SKM-1 treated with dmso at 0.1 percent for 144 hours (cell line): Measurements from ENCODE around the gene EDN2.

ENCODE experiments used
- DNase-seq: peaks from one replicate; lab custom pipeline; 2025; ENCODE audit not compliant: unreplicated experiment; lab: John Stamatoyannopoulos, UW

Gene EDN2

DNA sequence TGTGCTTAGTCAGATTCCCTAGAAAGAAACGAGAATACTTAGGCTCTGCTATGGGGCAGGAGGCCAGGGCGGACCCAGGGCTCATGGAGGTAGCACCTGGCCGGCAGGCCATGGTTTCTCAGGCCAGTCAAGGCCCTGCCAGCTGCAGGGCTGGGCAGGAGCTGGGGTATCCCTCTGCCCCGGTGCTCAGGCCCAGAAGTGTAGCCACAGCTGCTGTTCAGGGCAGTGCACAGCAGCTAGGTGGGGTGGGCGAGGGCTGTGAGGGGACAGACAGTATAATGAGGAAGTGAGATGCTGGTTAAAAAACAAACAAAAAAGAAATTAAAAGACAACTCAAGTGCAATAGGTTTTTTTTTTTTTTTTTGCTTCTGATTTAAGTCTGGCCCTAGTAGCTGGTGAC is 34.0 kb upstream of the EDN2 start:
- DNase-seq, result no peak

DNA sequence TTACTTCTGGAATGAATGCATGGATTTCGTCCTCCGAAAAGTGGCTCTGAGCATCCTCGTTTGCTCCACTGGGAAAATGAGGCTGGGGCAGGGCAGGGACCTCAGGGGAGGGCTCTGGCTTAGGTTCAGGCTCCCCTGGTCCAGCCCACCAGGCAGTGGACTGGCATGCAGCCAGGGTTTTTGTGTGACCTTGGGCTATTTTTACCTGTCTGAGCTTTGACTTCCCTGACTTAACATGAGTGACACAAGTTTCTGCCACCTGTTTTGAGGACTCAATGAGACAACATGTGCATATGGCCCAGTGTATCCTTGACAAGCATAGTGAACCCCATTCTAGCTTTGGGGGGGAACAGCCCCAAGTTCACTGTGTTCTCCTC is 32.6 kb upstream of the EDN2 start:
- DNase-seq, result no peak

DNA sequence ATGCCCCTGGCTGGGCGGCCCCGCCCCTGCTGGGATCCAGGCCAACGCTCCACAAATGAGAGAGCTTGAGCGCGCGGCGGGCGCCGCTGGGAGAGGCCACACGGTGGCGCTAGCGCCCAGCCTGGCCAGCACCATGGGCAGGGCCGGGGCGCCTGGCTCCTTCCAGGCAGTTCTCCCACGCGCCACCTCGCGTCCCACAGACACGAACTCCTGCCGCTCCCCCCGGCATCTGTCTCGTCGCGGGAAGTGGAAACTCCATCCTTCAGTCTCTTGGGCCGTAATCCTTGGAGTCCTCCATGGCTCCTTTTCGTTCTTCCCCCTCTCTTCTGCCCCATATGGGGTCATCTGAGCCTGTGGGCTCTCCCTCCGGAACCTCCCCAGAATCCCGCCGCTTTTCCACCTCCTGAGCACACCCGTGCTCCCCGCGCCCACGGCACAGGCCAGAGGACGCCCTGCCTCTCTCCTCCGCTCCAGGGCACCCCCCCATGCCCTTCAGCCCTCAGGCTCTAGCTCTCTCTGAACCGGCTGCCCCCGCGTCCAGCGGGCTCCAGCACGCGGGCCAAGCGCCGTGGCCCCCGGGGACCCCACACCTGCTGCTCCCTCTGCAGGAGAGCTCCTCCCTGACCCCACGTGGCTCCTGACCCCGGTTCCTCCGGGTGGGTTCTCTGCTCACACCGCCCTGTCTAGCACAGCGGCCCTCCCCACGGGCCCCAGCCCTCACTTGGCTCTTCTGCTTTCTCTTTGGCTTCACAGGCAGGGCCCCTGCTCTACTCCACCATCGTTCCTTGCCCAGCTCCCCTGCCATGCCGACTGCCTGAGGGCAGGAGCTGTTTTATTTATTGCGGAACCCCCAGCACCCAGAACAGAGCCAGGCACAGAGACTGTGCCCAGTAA is 31.9 kb upstream of the EDN2 start:
- DNase-seq, result peak; percentile 21

DNA sequence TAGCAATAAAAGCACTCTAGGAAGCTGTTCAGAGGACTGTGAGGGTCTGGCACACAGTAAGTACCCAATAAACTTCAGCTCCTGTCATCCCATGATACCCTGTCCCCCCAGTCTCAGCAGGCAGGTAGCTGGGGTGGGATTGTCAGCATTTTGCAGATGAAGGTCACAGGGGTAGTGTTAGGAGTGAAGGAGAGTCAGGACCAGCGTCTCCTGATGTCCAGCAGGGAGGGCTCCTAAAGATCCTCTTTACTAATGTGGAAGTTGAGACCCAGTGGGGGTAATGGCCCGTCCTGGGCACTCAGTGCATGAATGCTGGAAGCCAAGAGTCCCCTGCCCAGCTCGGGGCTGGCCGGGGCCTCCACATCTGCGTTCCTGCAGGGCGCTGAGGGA is 31.3 kb upstream of the EDN2 start:
- DNase-seq, result no peak

DNA sequence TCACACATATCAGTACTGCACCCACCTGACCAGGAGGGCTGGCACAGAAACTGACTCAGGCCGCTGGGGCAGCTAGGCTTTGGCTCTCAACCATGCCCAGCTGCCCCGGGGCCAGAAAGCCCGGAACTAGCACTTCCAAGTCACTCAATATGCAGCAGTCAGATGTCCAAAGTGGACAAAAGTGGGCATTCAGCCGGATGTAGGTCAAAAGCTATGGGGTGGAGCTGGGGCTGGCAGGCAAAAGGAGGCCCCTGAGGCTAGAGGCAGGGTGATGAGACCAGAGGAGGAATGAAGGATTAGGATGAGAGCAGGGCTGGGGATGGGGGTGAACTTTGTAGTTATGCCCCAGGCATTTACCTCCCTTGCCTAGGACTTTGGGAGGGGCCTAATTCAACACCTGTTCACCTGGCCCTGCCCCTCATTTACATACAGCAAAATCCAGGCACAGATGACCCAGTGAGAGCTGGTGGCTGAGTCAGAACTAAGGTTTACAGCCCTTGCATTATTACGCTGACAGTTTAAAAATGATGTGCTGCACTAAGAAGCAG is 30.7 kb upstream of the EDN2 start:
- DNase-seq, result no peak

DNA sequence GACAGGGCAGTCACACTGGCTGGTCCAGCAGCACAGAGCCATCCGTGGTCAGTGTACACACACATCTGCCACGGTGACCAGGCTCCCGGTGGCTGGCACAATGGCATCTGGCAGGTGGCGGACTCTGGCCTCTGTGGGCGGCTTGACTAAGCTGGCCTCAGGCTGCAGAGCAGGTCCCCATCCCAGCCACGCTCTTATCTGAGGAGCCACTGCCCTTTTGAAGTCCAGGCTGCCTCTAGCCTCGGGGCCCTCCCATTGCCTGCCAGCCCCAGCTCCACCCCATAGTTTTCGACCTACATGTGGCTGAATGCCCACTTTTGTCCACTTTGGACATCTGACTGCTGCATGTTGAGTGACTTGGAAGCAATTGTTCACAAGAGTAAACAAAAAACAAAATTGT is 29.9 kb upstream of the EDN2 start:
- no peak for DNase-seq

DNA sequence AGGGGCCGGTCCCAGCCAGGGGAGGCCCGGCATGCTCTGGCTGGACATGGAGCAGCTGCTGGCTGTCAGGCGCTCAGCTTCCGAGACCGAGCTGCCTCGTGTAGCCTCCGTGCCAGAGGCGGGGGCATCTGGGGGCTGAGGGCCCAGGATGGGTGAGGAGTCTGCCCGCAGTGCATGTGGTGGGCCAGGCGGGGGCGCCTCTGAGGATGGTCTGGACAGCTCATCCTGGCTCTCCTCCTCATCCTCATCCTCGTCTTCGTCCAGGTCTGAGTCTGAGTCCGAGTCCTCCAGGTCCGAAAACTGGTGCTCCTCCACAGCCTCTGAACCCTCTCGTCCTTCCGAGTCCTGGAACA is 28.9 kb upstream of the EDN2 start:
- no peak for DNase-seq

DNA sequence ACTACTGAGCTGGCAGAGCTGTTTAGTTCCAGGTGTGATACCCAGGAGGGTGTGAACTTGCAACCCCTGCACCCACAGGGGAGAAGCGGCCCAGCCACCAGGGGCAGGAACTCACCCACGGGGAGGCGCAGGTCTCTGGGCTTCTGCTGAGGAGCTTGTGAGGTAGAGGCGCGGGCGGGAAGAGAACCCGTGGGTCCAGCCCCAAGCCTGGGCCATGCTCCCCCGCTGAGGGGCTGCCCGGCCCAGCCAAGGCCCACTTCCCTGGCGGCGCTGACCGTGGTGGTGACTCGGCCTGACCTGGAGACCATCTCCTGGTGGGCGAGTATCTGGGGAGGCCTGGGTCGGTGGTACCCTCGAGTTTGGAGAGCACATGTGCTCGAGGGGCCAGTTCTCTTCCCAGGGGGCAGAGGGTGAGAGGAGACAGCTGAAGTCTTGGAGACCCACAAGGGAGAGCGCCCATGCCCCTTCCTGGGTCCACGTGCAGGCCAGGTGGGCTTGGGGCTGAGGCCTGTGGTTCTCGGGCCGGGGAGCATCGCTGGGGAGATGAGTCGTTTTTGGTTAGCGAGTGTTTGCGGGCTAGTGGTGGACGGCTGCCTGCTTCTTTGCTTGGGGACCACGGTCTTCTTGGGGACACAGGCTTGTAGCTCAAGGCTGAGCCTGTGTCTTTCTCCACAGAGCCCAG is 28.4 kb upstream of the EDN2 start:
- DNase-seq, result no peak

DNA sequence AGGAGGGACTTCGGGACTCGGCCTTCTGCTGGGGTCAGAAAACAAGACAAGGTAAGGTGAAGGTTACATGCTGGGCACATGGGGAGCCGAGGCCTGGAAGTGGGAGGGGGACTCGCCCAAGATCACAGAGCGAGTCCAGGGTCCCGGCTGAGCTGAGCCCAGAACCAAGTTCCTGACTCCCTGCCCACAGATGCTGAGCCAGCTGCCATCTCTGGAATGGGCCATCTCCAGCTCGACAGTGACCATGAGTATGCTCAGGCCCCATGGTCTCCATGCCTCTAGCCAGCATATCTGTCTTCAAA is 26.7 kb upstream of the EDN2 start:
- DNase-seq, result no peak

DNA sequence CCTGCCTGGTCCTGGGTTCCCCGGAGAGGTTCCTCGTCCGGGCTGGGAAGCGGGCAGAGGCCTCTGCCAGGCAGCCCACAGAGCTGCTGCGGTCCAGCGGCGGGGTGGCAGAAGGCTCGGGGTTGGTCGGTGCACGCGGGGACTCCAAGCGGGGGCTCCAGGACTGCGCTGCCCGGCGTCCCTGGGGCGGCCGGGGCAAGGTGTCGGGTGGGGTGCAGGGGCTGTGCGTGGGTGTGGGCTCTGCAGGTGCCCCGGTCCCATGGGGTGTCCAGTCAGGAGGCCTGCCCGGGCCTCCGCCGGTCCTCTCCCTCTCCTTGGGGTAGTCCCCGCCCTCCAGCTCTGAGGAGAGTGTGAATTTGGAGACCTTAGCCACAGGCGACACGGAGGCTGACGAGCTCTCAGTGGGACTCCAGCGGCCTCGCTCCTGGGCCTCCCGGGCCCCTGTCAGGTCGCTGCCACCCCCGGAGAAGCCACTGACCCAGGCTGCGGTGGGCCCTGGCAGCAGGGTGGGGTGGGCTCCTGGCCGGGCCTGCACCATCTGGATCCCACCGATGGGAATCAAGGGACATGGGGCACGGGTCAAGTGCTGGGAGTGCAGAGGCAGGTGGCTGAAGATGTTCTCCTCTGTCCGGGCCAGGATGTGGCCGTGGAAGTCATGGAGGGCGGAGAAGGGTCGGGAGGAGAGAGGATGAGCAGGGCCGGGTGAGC is 26.2 kb upstream of the EDN2 start:
- DNase-seq, result no peak

DNA sequence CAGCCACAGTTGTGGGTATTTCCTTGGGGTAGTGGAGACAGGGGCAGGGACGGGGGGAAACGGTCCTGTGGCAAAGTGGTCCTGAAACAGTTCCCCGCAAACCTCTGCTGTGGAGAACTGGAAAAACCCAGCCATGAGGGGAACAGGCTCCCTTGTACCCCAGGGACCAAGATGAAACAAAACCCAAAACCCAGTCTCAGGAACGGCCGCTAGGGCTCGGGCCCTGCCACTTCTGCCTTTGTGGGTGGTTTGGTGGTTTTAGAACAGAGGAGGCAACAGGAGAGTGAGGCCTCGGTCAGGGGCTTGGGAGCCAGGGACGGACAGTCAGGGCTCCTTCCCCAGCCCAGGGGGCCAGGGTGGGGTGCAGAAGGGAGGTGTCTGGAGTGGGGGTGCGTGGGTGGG is 24.8 kb upstream of the EDN2 start:
- no peak for DNase-seq

DNA sequence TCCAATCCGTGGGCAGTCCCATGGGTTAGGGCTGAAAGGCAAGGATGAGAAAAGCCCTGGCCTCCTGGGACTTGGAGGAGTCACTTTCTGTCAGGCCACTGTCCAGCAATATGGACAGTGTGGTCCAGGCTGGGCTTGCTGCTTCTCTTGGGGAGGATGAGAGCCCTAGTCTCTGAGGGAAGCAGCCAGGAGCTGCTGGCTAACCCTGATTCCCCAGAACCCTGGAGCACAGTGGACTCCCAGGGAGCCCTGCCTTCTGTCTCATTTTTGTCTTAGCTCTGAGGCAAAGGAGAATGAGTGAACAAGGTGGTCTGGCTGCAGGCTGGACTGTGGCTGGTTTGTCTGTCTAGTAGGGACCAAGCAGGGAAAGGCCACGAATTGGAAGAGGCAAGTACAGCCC is 23.8 kb upstream of the EDN2 start:
- no peak for DNase-seq

DNA sequence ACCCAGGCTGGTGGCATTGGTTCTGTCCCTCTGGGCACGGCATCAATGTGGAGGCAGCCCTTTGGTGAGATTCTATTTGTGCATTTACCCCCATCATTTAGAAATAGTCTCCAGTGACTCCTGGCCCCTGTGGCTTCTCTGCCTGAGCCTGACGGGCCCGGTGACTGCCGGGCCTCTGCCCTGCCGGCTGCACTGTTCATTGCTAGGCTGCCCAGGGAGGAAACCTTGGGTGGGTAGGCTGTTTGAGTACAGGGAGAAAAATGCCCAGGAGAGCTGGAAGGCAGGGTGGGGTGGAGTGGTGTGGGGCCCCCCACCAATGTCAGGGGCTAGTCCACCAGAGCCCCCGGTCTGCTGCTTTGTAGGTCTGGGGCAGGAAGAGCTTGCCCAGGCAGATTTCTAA is 23.4 kb upstream of the EDN2 start:
- DNase-seq, result no peak

DNA sequence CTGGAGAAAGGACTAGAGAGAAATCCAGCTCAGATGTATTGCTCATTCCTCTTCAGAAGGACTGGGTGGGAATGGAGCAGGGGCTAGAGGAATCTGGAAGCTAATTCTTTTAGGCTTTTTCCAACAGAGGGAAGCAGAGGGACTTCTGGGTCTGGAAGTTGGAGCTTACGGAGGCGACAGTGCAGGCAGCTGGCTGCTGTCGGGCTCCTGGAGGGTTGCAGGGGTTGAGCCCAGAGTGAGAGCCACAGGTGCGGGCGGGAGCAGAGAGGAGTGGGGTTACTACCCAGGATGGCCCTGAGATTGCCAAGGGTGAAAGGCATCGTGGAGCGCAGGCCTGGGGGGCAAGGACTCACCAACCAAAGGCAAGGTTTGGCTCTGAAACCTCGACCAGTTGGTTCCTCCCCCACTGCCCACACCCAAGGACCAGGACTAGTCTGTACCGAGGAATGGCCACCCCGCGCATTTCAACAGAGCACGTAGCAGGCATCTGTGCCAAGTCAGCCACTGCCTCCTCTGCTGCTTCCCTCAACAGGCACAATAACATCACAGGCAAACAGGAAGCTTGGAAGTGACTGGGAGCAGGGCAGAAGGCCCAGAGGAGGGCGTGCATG is 22.7 kb upstream of the EDN2 start:
- DNase-seq, result no peak

DNA sequence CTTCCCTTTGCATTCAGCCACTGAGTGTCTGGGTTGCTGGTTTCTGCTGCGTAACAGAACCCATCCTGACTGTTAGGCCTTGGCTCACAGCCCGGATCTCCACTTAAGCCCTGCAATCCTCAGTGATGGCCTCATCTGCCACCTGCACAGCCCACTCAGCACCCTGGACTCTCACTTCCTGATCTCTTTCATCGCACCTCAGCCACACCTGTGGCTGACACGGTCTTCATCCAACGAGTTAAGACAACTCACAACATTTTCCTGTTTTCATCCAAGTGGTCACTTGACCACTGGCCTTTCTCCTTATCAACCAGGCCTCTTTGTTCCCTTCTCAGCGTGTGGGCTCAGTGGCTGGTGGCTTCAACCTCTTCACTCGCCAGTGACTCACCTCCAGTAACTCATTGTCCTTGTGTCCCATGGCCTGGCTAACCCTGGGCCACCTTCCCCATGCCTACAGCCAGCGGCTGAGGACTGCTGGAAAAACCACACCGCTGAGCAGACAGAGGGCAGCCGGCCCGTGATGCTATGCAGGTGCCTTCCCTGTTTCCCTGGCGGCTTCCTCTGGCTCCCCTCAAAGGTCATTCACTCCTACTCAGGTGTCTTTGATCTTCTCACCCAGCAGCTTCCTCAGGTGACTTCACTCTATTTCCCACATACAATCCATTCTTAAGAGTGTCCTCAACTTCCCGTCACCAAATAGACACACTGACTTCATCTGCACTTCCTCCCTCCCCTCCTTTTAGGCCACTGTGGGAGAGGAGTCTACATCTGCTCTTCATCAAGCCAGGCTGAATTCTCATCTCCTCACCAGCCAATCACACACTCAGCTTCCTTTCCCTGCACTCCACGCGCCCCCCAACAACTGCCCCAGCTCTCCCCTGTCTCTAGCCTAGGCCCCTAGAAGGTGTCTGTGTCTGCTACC is 19.9 kb upstream of the EDN2 start:
- DNase-seq, result no peak

DNA sequence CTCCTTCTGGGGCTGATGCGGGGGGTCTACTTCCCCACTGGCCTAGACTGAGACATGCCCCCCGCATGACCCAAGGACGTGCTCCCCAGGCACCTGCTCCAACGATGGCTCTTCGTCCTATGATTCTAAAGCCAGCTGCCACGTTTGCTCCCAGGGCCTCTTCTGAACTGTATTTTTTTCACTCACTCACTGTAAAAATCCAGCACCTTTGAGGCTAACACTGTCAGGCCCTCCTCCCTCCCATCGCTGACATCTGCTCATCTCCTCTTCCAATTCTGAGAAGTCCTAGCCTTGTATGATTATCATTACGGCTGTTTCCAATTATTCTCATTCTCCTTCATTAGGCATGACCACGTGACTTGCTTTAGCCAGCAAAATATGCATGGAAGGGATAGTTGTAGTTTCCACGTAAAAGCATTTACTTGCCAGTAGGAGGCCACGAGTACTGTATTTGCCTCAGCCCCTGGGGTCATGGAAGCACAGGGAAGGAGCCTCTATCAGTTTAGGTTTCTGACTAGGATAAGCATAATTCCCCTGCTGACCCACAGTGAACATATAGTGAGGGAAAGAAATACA is 19.1 kb upstream of the EDN2 start:
- no peak for DNase-seq

DNA sequence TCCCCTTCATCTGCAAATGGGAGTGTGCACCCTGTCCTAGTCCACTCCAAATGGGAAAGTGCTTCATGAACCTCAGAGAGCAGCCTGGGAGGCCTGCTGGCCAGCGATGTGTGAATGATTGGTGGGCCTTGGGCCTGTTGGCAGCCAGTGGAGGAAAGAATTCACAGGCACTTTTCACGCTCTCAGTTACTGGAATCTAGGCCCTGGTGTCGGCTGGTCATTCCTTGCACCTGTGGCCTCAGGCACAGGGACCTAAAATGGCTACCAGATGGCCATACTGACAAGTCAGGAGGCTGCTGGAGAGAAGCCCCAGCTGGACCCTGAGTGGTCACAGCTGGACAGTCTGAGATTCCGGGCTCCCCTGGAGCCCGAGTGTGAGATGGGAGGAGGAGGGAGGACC is 18.4 kb upstream of the EDN2 start:
- no peak for DNase-seq

DNA sequence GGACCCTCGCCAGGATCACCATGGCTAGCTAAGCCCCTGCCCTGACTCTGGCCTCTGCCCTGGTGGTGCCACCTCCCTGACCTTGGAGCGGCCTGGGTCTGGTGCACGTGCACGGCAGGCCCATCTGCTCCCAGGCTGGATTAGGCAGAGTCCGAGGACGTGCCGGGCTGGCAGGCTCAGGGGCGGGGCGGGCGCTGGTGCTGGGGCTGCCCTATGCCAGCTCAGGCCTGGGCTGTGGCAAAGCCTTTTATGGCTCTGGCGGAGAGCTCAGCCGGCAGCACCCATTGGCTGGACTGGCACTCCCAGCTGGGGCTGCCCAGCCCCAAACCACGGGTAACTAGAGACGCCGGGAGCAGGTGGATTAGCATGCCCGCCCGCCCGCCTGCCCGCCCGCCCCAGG is 17.1 kb upstream of the EDN2 start:
- no peak for DNase-seq

DNA sequence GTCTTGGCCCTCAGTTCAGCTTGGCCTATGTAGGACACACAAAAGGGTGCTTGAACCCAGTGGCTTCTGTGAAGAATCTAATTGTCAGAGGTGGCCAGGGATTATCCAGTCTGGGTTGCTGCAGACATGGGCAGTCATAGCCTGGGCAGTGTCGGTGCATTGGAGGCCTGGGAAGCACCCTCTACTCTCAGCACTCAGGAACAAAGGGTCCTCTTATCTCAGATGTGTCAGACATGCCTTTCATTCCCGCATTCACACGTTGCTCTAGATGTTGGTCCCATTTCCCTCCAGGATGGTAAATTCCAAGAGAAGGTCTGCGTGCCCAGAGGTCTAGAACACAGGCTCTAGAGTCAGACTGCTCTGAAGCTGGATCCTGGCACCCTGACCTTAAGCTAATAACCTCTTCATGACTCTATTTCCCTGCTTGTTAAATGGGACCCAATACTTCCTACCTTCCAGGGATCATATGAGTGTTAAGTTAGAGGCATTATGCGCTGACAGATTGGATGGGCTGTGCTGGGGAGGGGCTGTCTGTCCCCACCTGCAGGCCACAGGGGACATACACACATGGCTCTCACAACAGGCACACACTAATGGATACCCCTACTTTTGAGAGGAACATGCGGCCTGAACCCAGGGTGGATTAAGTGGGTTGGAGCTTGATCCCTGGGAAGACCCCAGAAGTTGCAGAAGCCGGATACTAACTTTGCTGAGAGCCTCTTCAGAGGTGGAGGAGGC is 16.5 kb upstream of the EDN2 start:
- DNase-seq, result no peak

DNA sequence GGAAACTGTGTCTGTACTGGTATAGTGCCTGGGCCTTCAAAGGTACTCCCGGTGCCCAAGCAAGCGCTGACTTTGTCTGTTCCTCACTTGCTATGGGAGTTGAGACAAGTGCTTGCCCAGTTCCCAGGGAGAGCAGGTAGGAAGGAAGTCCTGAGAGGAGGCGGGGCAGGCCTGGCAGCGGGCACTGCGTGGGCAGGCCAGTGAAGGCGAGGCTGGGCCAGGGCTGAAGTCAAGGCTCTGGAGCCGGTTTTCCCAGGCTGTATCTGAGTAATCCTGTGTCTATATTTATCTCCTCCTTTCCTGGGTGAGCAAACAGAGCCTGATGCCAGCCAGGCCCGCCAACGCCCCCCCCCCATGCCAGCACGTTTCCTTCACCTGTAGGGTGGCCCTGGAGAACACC is 15.9 kb upstream of the EDN2 start:
- no peak for DNase-seq
